ENCODE data around the gene POLR1D.
"Not testable (repeated sequence)": the region's sequence is repeated elsewhere in the genome, so short reads cannot be mapped to it uniquely, and the experiment has no call there.

Gene POLR1D

DNA sequence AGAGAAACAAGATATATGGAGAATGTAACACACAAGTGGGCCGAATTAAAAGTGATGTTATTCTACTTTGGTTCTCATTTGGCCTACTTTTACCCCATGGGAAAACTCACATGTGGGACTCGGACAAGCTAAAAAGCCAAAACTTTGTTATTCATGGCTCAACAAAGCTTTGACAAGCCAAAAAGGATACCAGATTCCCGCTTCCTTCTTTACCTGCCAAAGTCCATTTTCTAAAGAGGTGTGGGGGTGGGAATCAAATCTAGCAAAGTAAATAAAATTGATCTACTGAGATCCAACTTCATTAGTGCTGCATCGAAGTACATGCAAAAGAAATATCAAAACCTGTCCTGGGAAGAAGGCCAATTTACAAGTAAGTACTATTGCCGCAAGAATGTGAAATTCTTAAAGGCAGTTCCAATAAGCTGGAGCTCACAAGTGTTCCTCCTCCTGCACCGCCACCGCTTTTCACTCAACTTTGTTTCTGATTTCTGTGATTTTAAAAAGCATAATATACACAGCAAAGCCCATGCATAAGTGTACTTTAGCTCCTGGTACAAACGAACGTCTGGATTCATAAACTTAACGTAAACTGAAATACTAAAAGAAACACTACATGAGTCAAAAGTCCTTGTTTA, 2.5 kb upstream of the POLR1D start:
- FAIRE-seq: no peak

DNA sequence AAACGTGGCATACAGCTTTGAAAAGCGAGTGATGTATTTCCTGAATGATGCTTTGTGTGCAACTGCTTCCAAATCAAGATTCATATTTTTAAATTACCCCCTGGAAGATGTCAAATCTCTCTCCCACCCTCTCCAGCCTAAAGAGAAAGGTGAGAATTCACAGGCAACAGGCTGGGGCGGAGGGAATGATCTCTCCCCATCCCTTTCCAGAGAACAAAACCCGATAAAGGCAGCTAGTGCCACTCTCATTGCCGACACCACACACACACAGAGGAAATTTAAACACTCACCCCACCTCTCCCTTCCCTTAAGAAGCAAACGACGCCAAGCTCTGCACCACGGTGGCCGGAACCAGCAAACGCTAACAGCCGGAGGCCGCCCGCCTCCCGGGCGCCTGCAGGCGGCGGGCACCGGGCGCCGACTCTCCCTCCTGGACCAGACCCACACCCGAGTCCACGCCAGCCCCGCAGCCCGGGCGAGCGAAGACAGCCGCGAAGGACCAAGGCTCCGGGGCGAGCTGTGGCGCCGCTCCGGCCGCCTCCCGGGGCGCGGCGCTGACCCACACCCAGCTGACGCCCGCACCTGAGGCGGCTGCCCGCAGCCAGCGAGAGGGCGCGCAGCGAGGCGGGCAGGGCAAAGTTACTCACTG, 1.8 kb upstream of the POLR1D start:
- FAIRE-seq: no peak

DNA sequence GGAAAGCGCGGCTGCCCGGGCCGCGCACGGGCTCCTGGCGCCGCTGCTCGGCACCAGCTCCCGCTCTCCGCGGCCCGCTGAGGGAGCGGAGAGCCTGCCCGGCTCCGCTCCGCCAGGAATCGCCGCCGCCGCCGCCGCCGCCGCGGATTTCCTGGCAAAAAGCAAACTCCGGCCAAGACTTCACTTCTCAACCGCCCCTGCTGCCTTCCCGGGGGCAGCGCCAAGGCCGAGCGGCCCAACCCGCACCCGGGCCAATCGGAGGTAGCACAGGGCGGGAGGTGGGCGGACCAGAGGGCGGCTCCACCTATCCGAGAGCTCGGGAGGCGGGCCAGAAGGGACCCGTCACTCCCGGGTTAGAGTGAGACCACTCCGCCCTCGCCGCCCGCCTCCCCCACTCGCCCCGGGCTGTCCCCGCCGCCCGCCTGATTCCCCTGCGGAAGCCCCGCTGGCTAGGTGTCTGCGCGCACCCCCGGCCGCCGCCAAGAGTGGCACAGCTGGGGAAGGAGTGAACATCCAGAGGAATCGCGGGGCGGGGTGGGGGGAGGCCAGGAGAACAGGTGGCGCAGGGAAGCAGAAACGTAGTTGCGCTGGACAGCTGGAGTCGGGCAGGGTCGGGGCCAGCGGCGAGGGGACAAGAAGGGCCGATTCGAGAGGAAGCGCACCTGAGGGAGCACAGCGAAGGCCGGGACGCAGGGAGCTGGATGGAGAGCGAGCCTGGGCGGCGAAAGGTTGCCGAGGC, 1.1 kb upstream of the POLR1D start, which contains the start of gene LNX2:
Gene LNX2, minus strand, starts transcription at position 153 of the 739 bp plus-strand sequence. CDS start 38,826 bp downstream, outside the sequence.
- no peak for FAIRE-seq

DNA sequence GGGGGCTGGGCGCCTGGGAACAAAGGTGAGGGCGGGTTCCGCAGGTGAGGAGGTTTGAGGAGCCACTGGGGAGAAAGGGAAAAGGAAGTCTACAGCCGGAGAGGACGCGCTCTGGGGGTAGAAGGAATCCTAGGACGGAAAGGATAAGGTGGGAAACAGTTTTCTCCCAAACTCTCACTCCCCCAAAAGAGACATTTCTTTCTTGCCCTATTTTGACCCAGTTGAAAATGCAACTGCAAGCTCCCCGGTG, 651 bp upstream of the POLR1D start:
- FAIRE-seq: no peak

DNA sequence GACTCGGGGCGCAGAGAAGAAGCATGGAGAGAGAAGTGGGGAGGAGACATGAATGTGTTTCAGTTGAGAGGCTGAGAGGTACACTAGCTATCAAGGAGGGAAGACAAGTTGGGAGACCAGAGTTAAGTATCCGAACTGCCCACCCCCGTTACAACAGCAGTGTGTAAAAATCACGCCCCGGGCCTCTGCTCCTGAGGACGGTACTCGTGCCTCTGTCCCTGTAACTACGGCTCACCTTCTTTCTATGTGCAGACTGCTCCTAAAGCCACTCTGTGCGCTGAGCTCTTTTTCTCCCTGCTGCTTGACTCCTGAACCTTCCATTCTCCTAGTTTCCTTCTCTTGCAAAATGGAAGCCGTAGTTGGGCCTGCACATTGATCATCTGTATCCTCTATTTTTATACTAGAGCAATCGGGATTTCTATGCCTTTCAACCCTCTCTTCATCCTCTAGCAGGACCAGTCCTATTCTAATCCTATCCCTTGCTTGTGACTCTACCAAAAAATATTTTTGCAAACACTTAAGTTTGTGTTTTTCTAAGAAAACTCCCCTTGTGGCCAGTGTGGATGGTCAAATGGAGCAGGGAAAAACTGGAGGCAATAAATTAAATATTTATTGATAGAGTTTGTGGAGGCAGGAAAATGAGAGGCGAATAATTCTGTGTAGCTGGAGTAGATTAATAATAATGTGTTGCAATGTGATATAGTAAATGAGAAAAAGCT, 569 bp downstream of the POLR1D start:
- FAIRE-seq: no peak

DNA sequence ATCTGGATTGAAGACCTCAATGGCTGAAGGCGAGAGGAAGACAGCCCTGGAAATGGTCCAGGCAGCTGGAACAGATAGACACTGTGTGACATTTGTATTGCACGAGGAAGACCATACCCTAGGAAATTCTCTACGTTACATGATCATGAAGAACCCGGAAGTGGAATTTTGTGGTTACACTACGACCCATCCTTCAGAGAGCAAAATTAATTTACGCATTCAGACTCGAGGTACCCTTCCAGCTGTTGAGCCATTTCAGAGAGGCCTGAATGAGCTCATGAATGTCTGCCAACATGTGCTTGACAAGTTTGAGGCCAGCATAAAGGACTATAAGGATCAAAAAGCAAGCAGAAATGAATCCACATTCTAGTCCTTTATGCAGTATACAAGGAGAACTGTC, 1.2 kb downstream of the POLR1D start:
- FAIRE-seq: no peak

DNA sequence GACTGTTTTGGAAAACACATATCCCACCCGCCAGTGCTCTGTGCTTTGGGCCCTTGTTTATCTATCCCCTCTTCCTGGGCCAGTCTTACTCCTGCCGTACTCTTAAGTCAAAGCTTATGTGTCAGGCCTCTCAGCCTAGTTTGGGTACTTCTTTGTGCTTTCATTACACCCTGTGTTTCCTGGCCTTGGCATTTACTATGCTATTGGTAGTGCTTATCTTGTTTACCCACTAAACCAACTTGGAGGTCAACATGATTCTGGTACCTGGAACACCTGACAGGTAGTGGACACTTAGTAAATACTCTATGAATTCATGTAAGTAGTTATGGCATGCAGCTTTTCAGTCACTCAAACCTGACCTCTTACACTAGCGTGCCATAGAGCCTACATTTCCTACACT, 2.4 kb downstream of the POLR1D start:
- FAIRE-seq: no peak

DNA sequence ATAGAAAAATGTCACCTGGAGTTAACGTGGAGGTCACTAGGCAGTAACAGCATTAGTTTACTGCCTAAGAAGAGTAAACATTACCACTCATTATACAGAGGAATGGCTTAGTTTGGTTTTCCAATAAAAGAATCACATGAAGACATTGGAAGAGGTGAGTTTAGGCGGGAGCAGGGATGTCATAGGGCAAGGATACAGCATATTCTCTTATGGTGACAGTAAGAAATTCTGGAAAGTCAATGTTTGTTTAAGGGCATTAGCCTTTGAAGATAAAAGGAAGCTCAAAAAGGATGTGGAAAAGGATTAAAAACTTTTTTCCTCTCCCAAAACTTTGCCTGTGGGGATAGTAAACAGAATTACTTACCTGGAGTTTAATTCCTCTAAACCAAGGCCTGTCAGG, 4.1 kb downstream of the POLR1D start:
- no peak for FAIRE-seq

DNA sequence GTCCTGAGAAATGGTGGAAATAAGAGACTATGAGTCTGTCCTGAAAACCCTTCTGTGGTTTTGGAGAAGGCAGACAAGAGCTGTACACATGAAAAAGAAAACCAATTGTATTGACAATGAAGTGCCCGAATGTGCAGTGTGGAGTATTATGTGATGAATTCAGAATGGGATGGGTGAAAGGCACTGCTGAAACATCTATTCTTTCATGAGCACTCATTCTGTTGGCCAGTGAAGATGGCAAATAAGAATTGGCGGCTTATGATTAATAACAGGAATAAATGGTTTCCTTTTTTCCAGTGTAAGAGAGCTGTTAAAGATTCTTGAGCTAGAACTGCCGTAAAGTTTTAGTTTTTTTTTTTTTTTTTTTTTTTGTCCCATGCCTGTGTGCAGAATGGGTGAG, 5.7 kb downstream of the POLR1D start:
- FAIRE-seq: no peak

DNA sequence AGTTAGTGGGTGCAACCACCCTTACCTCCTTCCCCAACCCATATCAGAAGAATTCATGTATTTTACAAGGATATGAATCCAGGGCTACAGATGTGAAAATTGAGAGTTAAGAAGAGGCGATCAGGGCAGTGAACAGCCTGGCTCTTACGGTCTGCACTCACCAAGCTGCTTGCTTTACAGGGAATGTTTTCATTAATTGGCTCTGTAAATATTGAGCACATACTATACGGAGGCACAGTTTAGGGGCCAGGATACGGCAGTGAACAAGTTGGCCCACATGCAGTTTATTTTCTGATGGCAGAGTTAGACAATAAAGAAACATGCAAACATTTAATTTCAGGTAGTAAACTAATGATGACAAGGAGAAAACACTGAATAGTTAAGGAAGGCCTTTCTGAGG, 6.4 kb downstream of the POLR1D start:
- FAIRE-seq: no peak

DNA sequence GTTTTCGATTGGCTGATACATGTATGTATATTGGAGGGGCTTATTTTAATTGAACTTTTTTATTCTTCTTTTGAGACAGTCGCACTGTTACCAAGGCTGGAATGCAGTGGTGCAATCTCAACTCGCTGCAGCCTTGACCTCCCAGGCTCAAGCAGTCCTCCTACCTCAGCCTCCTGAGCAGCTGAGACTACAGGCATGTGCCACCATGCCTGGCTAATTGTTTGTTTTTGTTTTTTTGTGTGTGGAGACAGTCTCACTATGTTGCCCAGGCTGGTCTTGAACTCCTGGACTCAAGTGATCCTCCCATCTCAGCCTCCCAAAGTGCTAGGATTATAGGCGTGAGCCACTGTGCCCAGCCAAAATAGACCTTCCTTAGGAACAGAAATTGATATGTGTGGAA, 7.1 kb downstream of the POLR1D start:
- FAIRE-seq: not testable (repeated sequence)

DNA sequence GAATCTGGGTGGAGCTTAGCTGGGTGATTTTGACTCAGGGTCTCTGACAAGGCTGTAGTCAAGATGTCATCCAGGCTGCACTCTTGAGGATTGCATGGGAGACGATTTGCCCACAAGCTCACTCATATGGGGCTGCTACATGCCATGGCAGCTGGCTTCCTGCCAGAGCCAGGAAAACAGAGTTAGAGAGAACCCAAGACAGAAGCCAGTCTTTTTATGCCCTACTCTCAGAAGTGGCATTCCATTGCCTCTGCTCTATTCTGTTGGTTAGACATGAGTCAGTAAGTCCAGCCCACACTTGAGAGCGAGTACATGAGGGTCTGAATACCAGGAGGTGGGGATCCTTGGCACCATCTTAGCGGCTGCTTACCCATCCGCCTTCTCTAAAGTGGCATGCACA, 9.5 kb downstream of the POLR1D start:
- no peak for FAIRE-seq

DNA sequence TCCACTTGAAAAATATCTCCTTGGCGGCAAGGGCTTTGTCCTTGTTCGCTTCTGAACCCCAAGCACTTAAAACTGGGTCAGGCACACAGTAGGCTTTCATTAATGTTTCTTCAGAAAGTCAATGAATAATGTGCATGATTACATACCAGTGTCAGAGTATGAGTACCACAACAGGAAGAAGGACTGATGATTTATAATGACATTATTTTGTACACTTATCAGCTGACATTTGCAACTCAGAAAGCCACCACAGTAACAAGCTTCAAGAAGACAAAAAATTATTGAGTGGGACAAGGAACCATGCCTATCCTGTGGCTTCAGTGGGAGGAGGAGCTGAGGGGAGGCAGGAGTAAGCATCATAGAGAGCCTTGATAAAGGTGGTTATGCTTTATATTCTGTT, 10.0 kb downstream of the POLR1D start:
- FAIRE-seq: no peak

DNA sequence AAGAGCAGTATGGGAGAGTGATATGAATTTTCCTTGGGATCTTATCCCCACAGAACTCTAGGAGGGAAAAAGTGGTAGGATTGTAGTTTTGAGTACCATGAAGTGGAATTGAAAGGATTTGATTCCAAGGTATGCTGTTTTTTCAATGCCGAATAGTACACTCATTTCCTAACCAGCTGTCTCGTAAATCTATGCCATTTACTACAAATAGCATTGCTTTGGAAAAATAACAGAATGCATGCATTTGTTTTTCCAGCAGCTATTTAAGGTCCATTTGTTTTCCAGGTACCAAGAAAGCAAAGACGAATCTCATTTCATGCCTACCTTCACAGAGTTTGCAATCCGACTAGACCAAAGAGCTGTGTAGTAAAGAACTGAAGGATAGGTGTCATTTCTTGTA, 10.5 kb downstream of the POLR1D start:
- no peak for FAIRE-seq

DNA sequence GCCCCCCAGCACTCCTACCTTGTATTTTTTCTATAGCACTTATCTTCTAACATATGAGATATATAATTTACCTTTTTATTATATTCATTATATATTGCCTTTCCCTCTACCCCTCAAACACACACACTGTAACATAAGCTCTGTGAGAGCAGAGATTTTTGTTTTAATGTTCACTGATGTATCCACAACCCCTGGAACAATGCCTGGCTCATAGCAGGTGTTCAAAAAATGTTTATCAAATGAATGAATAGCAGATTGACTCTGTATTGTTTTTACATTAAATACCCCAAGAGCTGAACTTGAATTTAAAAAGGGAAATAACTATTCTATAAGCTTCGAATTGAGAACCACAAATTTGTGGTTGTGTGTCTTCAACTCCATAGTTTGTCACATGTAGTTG, 11.0 kb downstream of the POLR1D start:
- FAIRE-seq: no peak

DNA sequence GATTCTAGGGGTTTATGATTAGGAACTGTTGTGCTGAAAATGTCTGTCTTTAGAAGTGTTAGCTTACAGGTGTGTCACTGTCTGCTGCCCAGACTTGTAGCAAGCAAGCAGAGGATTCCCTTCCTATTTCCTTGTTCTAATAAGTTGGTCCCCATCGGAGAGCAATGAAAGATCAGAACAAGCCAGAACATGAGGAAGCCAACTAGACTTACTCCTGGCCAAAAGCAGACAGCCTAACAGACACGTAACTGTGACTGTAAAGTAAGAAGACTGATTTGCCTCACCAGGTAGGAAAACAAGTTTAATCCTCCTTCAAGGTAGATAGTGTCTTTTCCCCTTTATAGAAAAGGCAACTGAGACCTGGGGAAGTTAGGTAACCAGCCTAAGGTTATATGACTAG, 12.5 kb downstream of the POLR1D start:
- FAIRE-seq: no peak

DNA sequence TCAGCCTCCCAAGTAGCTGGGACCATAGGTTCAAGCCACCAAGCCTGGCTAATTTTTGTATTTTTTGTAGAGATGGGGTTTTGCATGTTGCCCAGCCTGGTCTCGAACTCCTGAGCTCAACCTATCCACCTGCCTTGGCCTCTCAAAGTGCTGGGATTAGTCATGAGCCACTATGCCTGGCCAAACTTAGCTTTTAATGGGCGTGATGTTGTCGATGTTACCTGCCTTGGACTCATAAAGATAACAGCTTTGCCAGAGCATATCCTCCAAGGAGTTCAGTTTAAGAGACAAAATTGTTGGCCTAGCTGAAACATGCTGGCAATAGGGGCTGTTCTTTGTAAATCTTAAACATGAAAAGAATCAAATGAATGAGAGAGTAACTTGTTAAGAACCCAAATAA, 13.1 kb downstream of the POLR1D start:
- no peak for FAIRE-seq

DNA sequence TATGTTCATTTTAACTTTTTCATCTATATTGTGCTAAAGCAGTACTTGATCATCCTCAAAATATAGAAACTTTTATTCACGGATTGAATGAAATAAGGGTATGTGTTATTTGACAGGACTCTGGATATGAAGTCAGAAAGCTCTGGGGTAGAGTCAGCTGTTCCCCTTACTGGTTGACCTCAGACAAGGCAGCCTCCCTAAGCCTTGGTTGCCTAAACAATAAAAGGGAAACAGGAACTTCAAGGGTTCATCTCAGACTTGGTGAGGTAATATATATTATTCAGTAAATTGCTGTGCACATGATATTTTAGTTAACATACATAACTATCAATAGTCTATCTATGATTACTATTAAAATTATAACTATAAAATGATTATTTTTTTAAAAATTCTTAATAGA, 13.6 kb downstream of the POLR1D start:
- no peak for FAIRE-seq

DNA sequence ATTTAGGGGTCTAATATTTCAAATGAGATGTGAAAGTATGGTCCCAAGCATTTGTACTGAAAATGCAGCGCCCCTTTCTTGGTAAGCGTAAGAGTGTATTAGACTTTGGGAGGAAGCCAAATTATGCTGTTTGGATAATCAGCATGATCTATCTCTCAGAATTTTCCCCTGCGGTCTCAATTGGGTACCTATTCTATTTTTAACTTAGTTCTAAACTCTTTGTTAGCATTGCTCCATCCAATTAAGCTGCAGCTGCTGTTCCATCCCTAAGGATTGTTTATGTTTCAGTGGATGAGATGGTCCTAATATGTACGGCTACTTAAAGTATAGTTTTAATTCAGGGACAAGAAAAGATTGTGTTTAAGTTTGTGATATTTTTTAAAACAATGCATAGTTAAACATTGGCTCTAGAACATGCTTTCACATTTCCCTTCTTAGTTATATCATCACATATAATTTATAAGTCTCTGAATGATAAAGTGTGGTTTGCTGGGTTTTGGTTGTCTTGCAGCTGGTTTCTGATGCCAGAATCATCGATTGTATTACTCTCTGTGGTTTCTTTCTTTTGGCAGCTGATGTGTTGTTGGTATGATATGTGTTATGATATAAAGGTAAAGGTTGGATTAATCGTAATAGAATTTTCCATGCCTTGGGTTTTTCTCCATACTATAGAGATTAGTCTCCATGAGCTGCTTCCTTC, 15.0 kb downstream of the POLR1D start:
- no peak for FAIRE-seq

DNA sequence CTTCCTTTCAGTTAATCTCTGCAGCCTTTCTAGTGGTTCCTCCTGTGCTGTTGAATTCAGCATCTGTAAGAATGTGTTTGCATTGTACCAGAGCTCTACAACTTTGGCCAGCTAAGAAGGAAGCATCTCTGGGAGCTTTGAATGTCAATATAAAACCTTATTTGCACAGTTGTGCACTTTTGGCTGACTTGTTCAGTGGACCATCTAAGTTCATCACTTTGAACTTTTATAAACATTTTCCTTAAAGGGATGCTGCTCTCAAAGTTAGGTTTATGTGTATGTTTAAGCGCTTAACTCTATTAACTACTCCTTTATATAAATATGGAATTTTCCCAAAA, 15.6 kb downstream of the POLR1D start:
- FAIRE-seq: no peak

DNA sequence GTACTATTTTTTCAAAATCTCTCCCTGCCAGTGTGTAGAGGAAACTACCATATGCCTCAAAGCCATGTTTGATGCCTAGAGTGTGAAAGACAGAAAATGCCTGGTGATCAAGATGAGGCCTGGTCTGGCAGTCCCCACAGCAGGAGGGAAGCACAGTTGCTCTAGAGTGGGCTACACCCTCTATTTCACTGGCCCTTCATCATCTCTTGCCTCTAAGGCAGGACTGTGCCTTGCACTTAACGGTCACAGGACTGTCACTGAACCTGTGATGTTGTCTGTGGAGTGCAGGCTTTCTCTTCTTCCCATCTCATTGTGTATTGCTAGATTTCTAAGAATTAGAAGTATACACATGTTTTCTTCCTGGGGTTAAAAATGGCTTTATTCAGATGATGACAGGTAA, 16.3 kb downstream of the POLR1D start:
- no peak for FAIRE-seq

DNA sequence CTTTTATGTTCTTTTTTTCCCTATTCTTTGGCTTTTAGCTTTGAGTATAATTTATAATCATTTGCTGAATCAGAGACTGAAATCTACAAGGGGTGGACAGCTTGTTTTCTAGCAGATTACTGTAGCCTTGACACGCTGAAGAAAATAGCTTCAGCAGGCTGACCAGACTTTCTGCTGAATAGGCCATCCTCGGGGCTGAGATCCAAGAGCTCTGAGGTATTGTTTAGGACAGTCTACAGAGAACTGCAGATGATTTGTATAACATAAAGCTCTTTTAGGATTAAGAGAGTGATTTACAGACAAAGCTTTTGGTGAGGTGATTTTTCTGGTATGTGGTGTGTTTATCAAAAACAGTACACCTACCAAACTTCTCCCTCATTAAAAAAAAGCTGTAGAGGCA, 16.8 kb downstream of the POLR1D start:
- FAIRE-seq: no peak

DNA sequence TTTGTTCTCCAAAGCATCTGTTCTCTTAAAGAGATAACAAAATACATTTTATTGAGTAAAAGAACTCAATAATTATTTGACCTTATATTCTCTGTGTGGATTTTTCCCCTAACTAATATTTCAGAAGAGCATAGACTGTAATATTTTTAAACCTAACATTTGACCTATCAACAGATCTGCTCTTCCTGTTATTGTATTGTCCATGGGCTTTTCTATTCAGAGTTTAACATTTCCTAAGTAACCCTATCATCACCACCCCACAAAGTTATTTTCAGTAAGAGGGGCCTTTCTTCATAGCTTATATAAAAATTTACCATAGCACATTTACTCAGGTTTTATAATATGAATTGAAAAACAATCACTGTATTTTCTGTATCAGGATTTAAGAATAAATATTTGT, 17.5 kb downstream of the POLR1D start:
- FAIRE-seq: no peak

Data from A204.1 (cell line).